ENCODE data around the gene SLC24A3.

SLC24A3 gene

GRCh38 chr20:19522071-19522801, 309.8 kb downstream of the SLC24A3 start:
- Histone ChIP-seq H3K27me3 (ENCODE audit: control insufficient read depth, insufficient read depth, low read length) (no peaks in the 10 kb centered on the region), H3K36me3 (ENCODE audit: insufficient read depth, low read length) (no peaks in the 10 kb centered on the region), H3K4me2 (ENCODE audit: low read length) (no peak overlapping the region), H3K4me1 (ENCODE audit: control insufficient read depth, insufficient read depth, low read length) (no peaks in the 10 kb centered on the region), H3K9me3 (replicated peaks; ENCODE audit: low read length) (no peaks in the 10 kb centered on the region), H3K4me3 (ENCODE audit: low read length) (no peak overlapping the region), H3K9ac (ENCODE audit: low read depth, low read length) (no peak overlapping the region)

DNA sequence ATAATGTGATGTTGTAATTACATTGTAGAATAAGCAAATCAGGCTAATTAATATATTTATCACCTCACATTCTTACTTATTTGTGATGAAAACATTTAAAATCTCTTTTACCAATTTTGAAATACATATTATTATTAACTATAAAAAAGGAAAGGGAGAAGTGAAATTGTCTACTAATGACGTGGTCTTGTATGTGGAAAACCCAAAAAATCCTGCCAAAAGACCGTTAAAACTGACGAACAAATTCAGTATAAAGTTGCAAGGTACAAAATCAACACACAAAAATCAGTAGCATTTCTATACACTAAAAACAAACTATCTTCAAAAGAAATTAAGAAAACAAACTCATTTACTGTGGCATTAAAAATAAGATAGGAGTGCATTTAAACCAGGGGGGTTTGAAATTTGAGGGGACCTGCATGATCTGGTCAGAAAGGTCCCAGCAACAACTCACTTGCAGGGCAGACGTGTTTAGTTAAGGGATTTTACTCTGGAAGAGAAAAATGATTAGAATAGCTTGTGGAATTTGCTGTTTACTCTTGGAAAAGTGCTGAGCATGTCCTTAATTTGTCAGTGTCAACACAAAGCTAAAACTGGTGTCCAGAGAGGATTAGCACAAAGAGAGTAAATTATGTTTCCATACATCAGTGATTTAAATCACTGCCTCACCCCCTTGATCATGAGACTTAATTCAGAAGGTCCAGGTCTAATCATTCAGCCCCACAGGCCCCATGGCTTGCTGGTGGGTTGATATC, 310.6 kb downstream of the SLC24A3 start:
- H3K4me2 ChIP-seq (ENCODE audit: low read length) = no peak overlapping the region
- no peaks in the 10 kb centered on the region for H3K27me3 ChIP-seq (ENCODE audit: control insufficient read depth, insufficient read depth, low read length)
- H3K9ac ChIP-seq (ENCODE audit: low read depth, low read length) = no peak overlapping the region

GRCh38 chr20:19524691-19525090, 312.2 kb downstream of the SLC24A3 start:
- H3K9ac ChIP-seq (ENCODE audit: low read depth, low read length) = no peak overlapping the region
- H3K36me3 ChIP-seq (ENCODE audit: insufficient read depth, low read length) = no peaks in the 10 kb centered on the region
- no peak overlapping the region for H3K4me3 ChIP-seq (ENCODE audit: low read length)
- H3K9me3 ChIP-seq (replicated peaks; ENCODE audit: low read length) = no peaks in the 10 kb centered on the region
- no peaks in the 10 kb centered on the region for H3K27me3 ChIP-seq (ENCODE audit: control insufficient read depth, insufficient read depth, low read length)
- H3K4me2 ChIP-seq (ENCODE audit: low read length) = no peak overlapping the region
- no peaks in the 10 kb centered on the region for H3K4me1 ChIP-seq (ENCODE audit: control insufficient read depth, insufficient read depth, low read length)

More for the DNA sequence above, 310.6 kb downstream of the SLC24A3 start:
- Histone ChIP-seq H3K36me3 (ENCODE audit: insufficient read depth, low read length) (no peaks in the 10 kb centered on the region), H3K4me1 (ENCODE audit: control insufficient read depth, insufficient read depth, low read length) (no peaks in the 10 kb centered on the region), H3K4me3 (ENCODE audit: low read length) (no peak overlapping the region), H3K9me3 (replicated peaks; ENCODE audit: low read length) (no peaks in the 10 kb centered on the region)

GRCh38 chr20:19527509-19527908, 315.1 kb downstream of the SLC24A3 start:
- H3K4me3 ChIP-seq (ENCODE audit: low read length) = no peak overlapping the region

GRCh38 chr20:19528286-19529030, 316.0 kb downstream of the SLC24A3 start:
- H3K4me3 ChIP-seq (ENCODE audit: low read length) = no peak overlapping the region
- H3K9ac ChIP-seq (ENCODE audit: low read depth, low read length) = no peak overlapping the region
- H3K4me2 ChIP-seq (ENCODE audit: low read length) = no peak overlapping the region
- no peaks in the 10 kb centered on the region for H3K4me1 ChIP-seq (ENCODE audit: control insufficient read depth, insufficient read depth, low read length)
- H3K36me3 ChIP-seq (ENCODE audit: insufficient read depth, low read length) = no peaks in the 10 kb centered on the region
- peaks cover 4% of the 10 kb centered on the region for H3K9me3 ChIP-seq (replicated peaks; ENCODE audit: low read length)
- no peaks in the 10 kb centered on the region for H3K27me3 ChIP-seq (ENCODE audit: control insufficient read depth, insufficient read depth, low read length)

More at GRCh38 chr20:19527509-19527908, 315.1 kb downstream of the SLC24A3 start:
- H3K27me3 ChIP-seq (ENCODE audit: control insufficient read depth, insufficient read depth, low read length) = no peaks in the 10 kb centered on the region
- no peak overlapping the region for H3K9ac ChIP-seq (ENCODE audit: low read depth, low read length)
- no peaks in the 10 kb centered on the region for H3K36me3 ChIP-seq (ENCODE audit: insufficient read depth, low read length)
- H3K4me1 ChIP-seq (ENCODE audit: control insufficient read depth, insufficient read depth, low read length) = no peaks in the 10 kb centered on the region
- no peak overlapping the region for H3K4me2 ChIP-seq (ENCODE audit: low read length)
- H3K9me3 ChIP-seq (replicated peaks; ENCODE audit: low read length) = peaks cover 4% of the 10 kb centered on the region

- Histone ChIP-seq H3K4me2 (ENCODE audit: low read length) (no peak overlapping the region), H3K9me3 (replicated peaks; ENCODE audit: low read length) (peaks cover 4% of the 10 kb centered on the region), H3K36me3 (ENCODE audit: insufficient read depth, low read length) (no peaks in the 10 kb centered on the region), H3K9ac (ENCODE audit: low read depth, low read length) (no peak overlapping the region), H3K27me3 (ENCODE audit: control insufficient read depth, insufficient read depth, low read length) (no peaks in the 10 kb centered on the region), H3K4me3 (ENCODE audit: low read length) (no peak overlapping the region), H3K4me1 (ENCODE audit: control insufficient read depth, insufficient read depth, low read length) (no peaks in the 10 kb centered on the region)
Observed at GRCh38 chr20:19530006-19530405, 317.6 kb downstream of the SLC24A3 start.

DNA sequence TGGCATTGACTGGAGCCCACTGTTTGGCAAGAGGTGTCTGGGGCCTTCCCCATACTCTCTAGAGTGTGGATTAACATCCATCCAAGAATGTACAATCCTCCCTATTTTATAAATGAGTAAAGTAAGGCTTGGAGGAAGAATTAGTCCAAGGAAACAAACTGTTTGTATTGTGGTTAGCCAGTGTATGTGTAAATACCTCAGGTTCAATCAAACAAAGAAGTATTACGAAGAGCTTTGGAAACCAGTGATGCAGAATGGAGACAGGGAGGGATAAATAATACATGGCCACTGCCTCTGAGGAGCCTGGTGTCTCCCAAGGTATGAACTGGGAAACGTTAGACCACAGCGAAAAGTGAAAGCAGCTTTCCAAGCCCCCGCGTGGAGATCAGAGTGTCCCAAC, 319.0 kb downstream of the SLC24A3 start:
- Histone ChIP-seq H3K9ac (ENCODE audit: low read depth, low read length) (no peak overlapping the region), H3K27me3 (ENCODE audit: control insufficient read depth, insufficient read depth, low read length) (no peaks in the 10 kb centered on the region)

DNA sequence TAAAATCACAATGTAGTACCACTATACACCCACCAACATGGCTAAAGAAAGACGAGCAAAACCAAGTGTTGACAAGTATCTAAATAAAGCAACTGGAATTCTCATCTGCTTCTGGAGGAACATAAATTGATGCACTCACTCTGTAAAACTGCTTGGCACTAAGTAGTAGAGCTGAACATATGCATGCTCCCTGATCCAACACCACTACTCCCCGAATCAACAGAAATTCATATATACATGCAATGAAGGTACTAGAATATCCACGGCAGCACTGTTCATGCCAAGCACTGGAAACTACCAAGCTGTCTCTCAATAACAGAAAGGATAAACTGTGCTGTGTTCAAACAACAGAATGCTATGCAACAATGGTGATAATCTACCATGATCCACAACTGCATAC, 326.1 kb downstream of the SLC24A3 start:
- H3K4me2 ChIP-seq (ENCODE audit: low read length) = no peak overlapping the region
- H3K4me3 ChIP-seq (ENCODE audit: low read length) = no peak overlapping the region
- no peaks in the 10 kb centered on the region for H3K36me3 ChIP-seq (ENCODE audit: insufficient read depth, low read length)
- no peaks in the 10 kb centered on the region for H3K9me3 ChIP-seq (replicated peaks; ENCODE audit: low read length)
- no peak overlapping the region for H3K9ac ChIP-seq (ENCODE audit: low read depth, low read length)
- H3K4me1 ChIP-seq (ENCODE audit: control insufficient read depth, insufficient read depth, low read length) = no peaks in the 10 kb centered on the region
- H3K27me3 ChIP-seq (ENCODE audit: control insufficient read depth, insufficient read depth, low read length) = no peaks in the 10 kb centered on the region

More for the DNA sequence above, 319.0 kb downstream of the SLC24A3 start:
- Histone ChIP-seq H3K4me1 (ENCODE audit: control insufficient read depth, insufficient read depth, low read length) (no peaks in the 10 kb centered on the region), H3K36me3 (ENCODE audit: insufficient read depth, low read length) (no peaks in the 10 kb centered on the region), H3K4me3 (ENCODE audit: low read length) (no peak overlapping the region), H3K9me3 (replicated peaks; ENCODE audit: low read length) (peaks cover 4% of the 10 kb centered on the region), H3K4me2 (ENCODE audit: low read length) (no peak overlapping the region)

- Histone ChIP-seq H3K4me3 (ENCODE audit: low read length) (no peak overlapping the region), H3K27me3 (ENCODE audit: control insufficient read depth, insufficient read depth, low read length) (no peaks in the 10 kb centered on the region), H3K4me2 (ENCODE audit: low read length) (no peak overlapping the region), H3K9ac (ENCODE audit: low read depth, low read length) (no peak overlapping the region), H3K9me3 (replicated peaks; ENCODE audit: low read length) (no peaks in the 10 kb centered on the region), H3K36me3 (ENCODE audit: insufficient read depth, low read length) (no peaks in the 10 kb centered on the region), H3K4me1 (ENCODE audit: control insufficient read depth, insufficient read depth, low read length) (no peaks in the 10 kb centered on the region)
Observed at GRCh38 chr20:19539191-19539590, 326.7 kb downstream of the SLC24A3 start.

- Histone ChIP-seq H3K36me3 (ENCODE audit: insufficient read depth, low read length) (no peaks in the 10 kb centered on the region), H3K9me3 (replicated peaks; ENCODE audit: low read length) (no peaks in the 10 kb centered on the region), H3K4me3 (ENCODE audit: low read length) (no peak overlapping the region), H3K4me2 (ENCODE audit: low read length) (no peak overlapping the region), H3K27me3 (ENCODE audit: control insufficient read depth, insufficient read depth, low read length) (no peaks in the 10 kb centered on the region), H3K9ac (ENCODE audit: low read depth, low read length) (no peak overlapping the region), H3K4me1 (ENCODE audit: control insufficient read depth, insufficient read depth, low read length) (no peaks in the 10 kb centered on the region)
Observed at GRCh38 chr20:19540392-19540791, 327.9 kb downstream of the SLC24A3 start.

GRCh38 chr20:19543101-19543500, 330.7 kb downstream of the SLC24A3 start:
- Histone ChIP-seq H3K27me3 (ENCODE audit: control insufficient read depth, insufficient read depth, low read length) (no peaks in the 10 kb centered on the region), H3K4me1 (ENCODE audit: control insufficient read depth, insufficient read depth, low read length) (no peaks in the 10 kb centered on the region), H3K36me3 (ENCODE audit: insufficient read depth, low read length) (no peaks in the 10 kb centered on the region), H3K4me2 (ENCODE audit: low read length) (no peak overlapping the region), H3K9ac (ENCODE audit: low read depth, low read length) (no peak overlapping the region), H3K9me3 (replicated peaks; ENCODE audit: low read length) (no peaks in the 10 kb centered on the region), H3K4me3 (ENCODE audit: low read length) (no peak overlapping the region)
